Measurements from ENCODE around the gene IZUMO2.

- TF ChIP-seq, protein P1, sequence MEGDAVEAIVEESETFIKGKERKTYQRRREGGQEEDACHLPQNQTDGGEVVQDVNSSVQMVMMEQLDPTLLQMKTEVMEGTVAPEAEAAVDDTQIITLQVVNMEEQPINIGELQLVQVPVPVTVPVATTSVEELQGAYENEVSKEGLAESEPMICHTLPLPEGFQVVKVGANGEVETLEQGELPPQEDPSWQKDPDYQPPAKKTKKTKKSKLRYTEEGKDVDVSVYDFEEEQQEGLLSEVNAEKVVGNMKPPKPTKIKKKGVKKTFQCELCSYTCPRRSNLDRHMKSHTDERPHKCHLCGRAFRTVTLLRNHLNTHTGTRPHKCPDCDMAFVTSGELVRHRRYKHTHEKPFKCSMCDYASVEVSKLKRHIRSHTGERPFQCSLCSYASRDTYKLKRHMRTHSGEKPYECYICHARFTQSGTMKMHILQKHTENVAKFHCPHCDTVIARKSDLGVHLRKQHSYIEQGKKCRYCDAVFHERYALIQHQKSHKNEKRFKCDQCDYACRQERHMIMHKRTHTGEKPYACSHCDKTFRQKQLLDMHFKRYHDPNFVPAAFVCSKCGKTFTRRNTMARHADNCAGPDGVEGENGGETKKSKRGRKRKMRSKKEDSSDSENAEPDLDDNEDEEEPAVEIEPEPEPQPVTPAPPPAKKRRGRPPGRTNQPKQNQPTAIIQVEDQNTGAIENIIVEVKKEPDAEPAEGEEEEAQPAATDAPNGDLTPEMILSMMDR (optimal IDR thresholded peaks at IDR 0.05 in 1 of 3, IDR thresholded peaks at IDR 0.05 in 1 of 3, conservative IDR thresholded peaks at IDR 0.05 in 1 of 3; ENCODE audit: extremely low read depth in 1 of 3, insufficient read depth in 2 of 3, low read length in 3 of 3), result no peak
- no peak for TF ChIP-seq EZH2 (IDR thresholded peaks at IDR 0.05; ENCODE audit: low read length)
These were observed 9.6 kb upstream of the IZUMO2 start for GRCh38 chr19:50172726-50173125.

Data from keratinocyte (primary cell).